Spleen (tissue), 7 donors: ENCODE results near the gene FAM3B.

Source experiments
- CTCF ChIP-seq, 11 experiments: fragments of 200-600 bp in 7 of 11; fragments of 450-650 bp in 4 of 11; sonication (generic) in 4 of 11; IDR thresholded peaks in 8 of 11; conservative IDR thresholded peaks in 3 of 11; 1 replicate in 7 of 11; 2 replicates in 4 of 11; pipeline versions ENCODE4 v1.4.0 to v1.8.0; 2016 to 2021; ENCODE audit warnings: antibody characterized with exemption in 11 of 11, inconsistent platforms in 4 of 11, mild to moderate bottlenecking in 1 of 11
- POLR2A ChIP-seq, 3 donors: fragments of 450-650 bp; IDR thresholded peaks; one replicate each; pipeline ENCODE4 v1.5.1; 2017; ENCODE audit warnings: antibody characterized with exemption in 3 of 3, mild to moderate bottlenecking in 1 of 3
- POLR2AphosphoS5 ChIP-seq, 3 donors: sonication (generic); formaldehyde crosslinking; IDR thresholded peaks; one replicate each; pipeline ENCODE4 v1.5.1; 2017; ENCODE audit warnings: antibody characterized with exemption in 3 of 3
- donor health status: DM: no; HTN: no; CAD: no; lungs with moderate emphysema.
- donor health status: DM: no; HTN: no; CAD: no.
- donor health status: DM: no; HTN: no; CAD: no.

GRCh38 chr21:41373253-41373652 is 56.7 kb downstream of the FAM3B start:
- TF ChIP-seq POLR2A (IDR thresholded peaks at IDR 0.05) (no peak), CTCF (IDR thresholded peaks at IDR 0.05 in 8 of 11, conservative IDR thresholded peaks at IDR 0.05 in 3 of 11) (no peak), POLR2AphosphoS5 (IDR thresholded peaks at IDR 0.05) (no peak)
